ENCODE measurements around the gene PATL2. TPM values are rescaled to one million over a fixed set of nuclear protein-coding genes. Genes with fewer than 3 reads are reported as not detected.
"Not testable (repeated sequence)": the region's sequence is repeated elsewhere in the genome, so short reads cannot be mapped to it uniquely, and the experiment has no call there.

Gene PATL2
- total and polyA plus RNA-seq, 2 experiments from 2014 or later: 0.77 to 0.85 TPM

DNA sequence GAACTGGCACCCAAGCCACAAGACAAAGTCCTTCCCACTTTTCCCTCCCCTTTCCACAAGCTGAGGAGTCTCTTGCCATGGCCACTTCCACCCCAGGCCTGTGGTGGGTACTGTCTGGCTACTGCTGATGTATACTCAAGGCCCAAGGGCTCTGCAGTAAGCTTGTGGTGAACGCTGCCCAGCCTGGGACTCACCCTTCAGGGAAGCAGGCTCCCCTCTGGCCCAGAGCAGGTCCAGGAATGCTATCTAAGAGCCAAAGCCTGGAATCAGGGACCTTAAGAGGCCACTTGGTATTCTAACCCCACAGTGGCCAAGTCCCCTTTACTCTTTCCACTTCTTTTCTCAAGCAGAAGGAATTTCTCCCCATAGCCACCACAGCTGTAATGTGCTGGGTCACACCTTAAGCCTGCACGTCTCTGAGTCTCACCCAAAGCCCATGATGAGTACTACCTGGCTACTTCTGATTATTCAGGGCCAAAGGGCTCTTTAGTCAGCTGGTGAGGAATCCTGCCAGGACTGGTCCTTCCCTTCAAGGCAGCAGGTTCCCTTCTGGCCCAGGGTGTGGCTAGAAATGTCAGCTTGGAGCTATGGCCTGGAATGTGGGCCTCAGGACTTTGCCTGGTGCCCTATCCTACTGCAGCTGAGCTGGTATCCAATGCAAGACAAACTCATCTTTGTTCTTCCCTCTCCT lies 4.0 kb downstream of the PATL2 start:
- peaks cover 14% of the 10 kb centered on the region for H3K79me2 ChIP-seq
- H3K36me3 ChIP-seq (replicated peaks; ENCODE audit: insufficient read depth, low read depth): no peaks in the 10 kb centered on the region
- TF ChIP-seq EZH2phosphoT487 (IDR thresholded peaks at IDR 0.05; ENCODE audit: low read depth, severe bottlenecking, unreplicated experiment) (no peak), EZH2 (IDR thresholded peaks at IDR 0.05; ENCODE audit: borderline replicate concordance) (no peak)
- TF ChIP-seq, protein P1, sequence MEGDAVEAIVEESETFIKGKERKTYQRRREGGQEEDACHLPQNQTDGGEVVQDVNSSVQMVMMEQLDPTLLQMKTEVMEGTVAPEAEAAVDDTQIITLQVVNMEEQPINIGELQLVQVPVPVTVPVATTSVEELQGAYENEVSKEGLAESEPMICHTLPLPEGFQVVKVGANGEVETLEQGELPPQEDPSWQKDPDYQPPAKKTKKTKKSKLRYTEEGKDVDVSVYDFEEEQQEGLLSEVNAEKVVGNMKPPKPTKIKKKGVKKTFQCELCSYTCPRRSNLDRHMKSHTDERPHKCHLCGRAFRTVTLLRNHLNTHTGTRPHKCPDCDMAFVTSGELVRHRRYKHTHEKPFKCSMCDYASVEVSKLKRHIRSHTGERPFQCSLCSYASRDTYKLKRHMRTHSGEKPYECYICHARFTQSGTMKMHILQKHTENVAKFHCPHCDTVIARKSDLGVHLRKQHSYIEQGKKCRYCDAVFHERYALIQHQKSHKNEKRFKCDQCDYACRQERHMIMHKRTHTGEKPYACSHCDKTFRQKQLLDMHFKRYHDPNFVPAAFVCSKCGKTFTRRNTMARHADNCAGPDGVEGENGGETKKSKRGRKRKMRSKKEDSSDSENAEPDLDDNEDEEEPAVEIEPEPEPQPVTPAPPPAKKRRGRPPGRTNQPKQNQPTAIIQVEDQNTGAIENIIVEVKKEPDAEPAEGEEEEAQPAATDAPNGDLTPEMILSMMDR (IDR thresholded peaks at IDR 0.05; ENCODE audit: poor library complexity): no peak
- H4K20me1 ChIP-seq (ENCODE audit: insufficient read depth, poor library complexity, severe bottlenecking): peaks cover under 1% of the 10 kb centered on the region
- no peak overlapping the region for H3K4me3 ChIP-seq
- peak; percentile 66 for DNase-seq (ENCODE audit: low spot score)
- no peaks in the 10 kb centered on the region for H3K9me3 ChIP-seq (ENCODE audit: low read depth)
- no peaks in the 10 kb centered on the region for H3K9me2 ChIP-seq (replicated peaks; ENCODE audit: insufficient read depth)
- H3K27me3 ChIP-seq: no peaks in the 10 kb centered on the region
- no peaks in the 10 kb centered on the region for H3K4me1 ChIP-seq (ENCODE audit: insufficient read depth)
- peak overlapping the region; percentile 84 for H3K27ac ChIP-seq
- H2AFZ ChIP-seq: no peak overlapping the region
- 75% methylated on average over 2 of the region's 2 CpGs for WGBS (ENCODE audit: low lambda C conversion rate, missing lambda C conversion rate)
- no peak overlapping the region for H3K4me2 ChIP-seq

DNA sequence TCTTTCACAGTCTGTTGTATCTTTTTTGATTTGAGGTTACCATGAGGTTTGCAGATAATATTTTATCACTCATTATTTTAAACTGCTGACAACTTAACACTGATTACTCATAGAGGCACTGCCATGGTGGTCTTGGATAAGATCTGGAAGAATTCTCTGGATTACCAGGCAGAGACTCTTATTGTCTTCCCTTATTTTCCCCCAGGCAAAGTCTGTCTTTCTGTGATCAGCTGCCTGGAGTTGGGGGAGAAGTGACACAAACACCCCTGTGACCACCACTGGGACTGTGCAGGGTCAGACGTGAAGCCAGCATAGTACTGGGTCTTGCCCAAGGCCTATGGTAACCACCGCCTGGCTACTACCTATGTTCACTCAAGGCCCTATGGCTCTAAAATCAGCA lies 4.7 kb downstream of the PATL2 start:
- 88% methylated on average over 2 of the region's 2 CpGs for WGBS (ENCODE audit: low lambda C conversion rate, missing lambda C conversion rate)

DNA sequence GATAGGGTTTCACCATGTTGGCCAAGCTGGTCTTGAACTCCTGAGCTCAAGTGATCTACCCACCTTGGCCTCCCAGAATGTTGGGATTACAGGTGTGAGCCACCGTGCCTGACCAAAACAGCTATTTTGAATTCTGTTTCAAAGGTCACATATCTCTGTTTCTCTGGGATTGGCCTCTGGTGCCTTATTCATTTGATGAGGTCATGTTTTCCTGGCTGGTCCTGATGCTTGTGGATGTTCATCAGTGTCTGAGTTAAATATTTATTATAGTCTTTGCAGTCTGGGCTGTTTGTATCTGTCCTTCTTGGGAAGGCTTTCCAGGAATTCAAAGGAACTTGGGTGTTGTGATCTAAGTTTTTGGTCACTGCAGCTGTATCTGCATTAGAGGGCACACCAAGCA lies 5.1 kb downstream of the PATL2 start:
- Histone ChIP-seq H3K27ac (no peak overlapping the region), H3K79me2 (peaks cover 10% of the 10 kb centered on the region), H3K4me2 (no peak overlapping the region), H3K36me3 (replicated peaks; ENCODE audit: insufficient read depth, low read depth) (no peaks in the 10 kb centered on the region), H3K4me3 (no peak overlapping the region), H3K27me3 (no peaks in the 10 kb centered on the region), H3K4me1 (ENCODE audit: insufficient read depth) (no peaks in the 10 kb centered on the region), H3K9me2 (replicated peaks; ENCODE audit: insufficient read depth) (no peaks in the 10 kb centered on the region), H4K20me1 (ENCODE audit: insufficient read depth, poor library complexity, severe bottlenecking) (no peaks in the 10 kb centered on the region), H2AFZ (no peak overlapping the region), H3K9me3 (ENCODE audit: low read depth) (no peaks in the 10 kb centered on the region)
- no peak for DNase-seq (ENCODE audit: low spot score)
- WGBS (ENCODE audit: low lambda C conversion rate, missing lambda C conversion rate): 81% methylated on average over 1 of the region's 1 CpG
- TF ChIP-seq EZH2 (IDR thresholded peaks at IDR 0.05; ENCODE audit: borderline replicate concordance) (no peak), EZH2phosphoT487 (IDR thresholded peaks at IDR 0.05; ENCODE audit: low read depth, severe bottlenecking, unreplicated experiment) (no peak)
- TF ChIP-seq, protein P1 (IDR thresholded peaks at IDR 0.05; ENCODE audit: poor library complexity): no peak

More for the DNA sequence above, 4.7 kb downstream of the PATL2 start:
- Histone ChIP-seq H3K79me2 (peaks cover 10% of the 10 kb centered on the region), H3K4me2 (no peak overlapping the region), H3K27me3 (no peaks in the 10 kb centered on the region), H3K4me1 (ENCODE audit: insufficient read depth) (no peaks in the 10 kb centered on the region), H3K27ac (peak overlapping the region; percentile 84), H3K36me3 (replicated peaks; ENCODE audit: insufficient read depth, low read depth) (no peaks in the 10 kb centered on the region), H3K9me2 (replicated peaks; ENCODE audit: insufficient read depth) (no peaks in the 10 kb centered on the region), H3K4me3 (no peak overlapping the region), H2AFZ (no peak overlapping the region), H4K20me1 (ENCODE audit: insufficient read depth, poor library complexity, severe bottlenecking) (no peaks in the 10 kb centered on the region), H3K9me3 (ENCODE audit: low read depth) (no peaks in the 10 kb centered on the region)
- DNase-seq (ENCODE audit: low spot score): no peak
- no peak for TF ChIP-seq EZH2phosphoT487 (IDR thresholded peaks at IDR 0.05; ENCODE audit: low read depth, severe bottlenecking, unreplicated experiment)
- TF ChIP-seq, protein P1 (IDR thresholded peaks at IDR 0.05; ENCODE audit: poor library complexity): no peak
- TF ChIP-seq EZH2 (IDR thresholded peaks at IDR 0.05; ENCODE audit: borderline replicate concordance): no peak

DNA sequence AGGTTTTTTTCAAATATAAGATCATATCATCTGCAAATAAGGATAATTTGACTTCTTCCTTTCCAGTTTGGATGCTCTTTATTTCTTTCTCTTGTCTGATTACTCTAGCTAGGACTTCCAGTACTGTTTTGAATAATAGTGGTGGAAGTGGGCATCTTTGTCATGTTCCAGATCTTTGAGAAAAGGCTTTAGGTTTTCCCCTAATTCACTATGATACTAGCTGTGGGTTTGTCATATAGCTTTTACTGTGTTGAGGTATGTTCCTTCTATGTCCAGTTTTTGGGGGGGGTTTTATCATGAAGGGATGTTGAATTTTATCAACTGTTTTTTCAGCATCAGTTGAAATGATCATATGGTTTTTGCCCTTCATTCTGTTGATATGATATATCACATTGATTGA lies 10.4 kb downstream of the PATL2 start:
- not testable (repeated sequence) for H3K4me2 ChIP-seq; DNase-seq (ENCODE audit: low spot score); H3K27me3 ChIP-seq; H3K9me3 ChIP-seq (ENCODE audit: low read depth); H2AFZ ChIP-seq; H3K36me3 ChIP-seq (replicated peaks; ENCODE audit: insufficient read depth, low read depth); H3K79me2 ChIP-seq; H3K9me2 ChIP-seq (replicated peaks; ENCODE audit: insufficient read depth); H3K4me1 ChIP-seq (ENCODE audit: insufficient read depth); H3K4me3 ChIP-seq; H3K27ac ChIP-seq; H4K20me1 ChIP-seq (ENCODE audit: insufficient read depth, poor library complexity, severe bottlenecking)

Measured in hepatocyte (in vitro differentiated cells).